ENCODE results near the gene JAKMIP1.

DNA sequence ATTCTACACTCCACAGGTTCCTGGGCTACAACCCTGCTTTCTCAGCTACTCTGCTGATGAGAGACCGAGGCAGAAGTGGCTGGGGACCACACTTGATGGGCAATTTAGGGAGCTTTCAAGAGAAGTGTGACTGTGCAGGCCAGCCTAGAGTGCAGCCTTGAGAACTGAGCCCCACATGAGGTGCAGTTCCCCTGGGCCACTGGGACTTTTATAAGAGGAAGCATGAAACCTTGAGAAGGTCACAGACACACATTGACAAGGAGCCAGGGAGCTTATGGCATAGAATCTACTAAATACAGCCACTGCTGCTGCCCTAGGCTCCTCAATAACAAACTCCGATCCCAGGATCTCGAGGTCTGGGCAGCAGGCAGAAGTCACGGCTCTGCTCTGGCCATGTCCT lies 195.2 kb downstream of the JAKMIP1 start:
- TF ChIP-seq, protein P1, sequence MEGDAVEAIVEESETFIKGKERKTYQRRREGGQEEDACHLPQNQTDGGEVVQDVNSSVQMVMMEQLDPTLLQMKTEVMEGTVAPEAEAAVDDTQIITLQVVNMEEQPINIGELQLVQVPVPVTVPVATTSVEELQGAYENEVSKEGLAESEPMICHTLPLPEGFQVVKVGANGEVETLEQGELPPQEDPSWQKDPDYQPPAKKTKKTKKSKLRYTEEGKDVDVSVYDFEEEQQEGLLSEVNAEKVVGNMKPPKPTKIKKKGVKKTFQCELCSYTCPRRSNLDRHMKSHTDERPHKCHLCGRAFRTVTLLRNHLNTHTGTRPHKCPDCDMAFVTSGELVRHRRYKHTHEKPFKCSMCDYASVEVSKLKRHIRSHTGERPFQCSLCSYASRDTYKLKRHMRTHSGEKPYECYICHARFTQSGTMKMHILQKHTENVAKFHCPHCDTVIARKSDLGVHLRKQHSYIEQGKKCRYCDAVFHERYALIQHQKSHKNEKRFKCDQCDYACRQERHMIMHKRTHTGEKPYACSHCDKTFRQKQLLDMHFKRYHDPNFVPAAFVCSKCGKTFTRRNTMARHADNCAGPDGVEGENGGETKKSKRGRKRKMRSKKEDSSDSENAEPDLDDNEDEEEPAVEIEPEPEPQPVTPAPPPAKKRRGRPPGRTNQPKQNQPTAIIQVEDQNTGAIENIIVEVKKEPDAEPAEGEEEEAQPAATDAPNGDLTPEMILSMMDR (IDR thresholded peaks at IDR 0.05; ENCODE audit: low read depth, low read length, poor library complexity, severe bottlenecking), result no peak
- no peak for TF ChIP-seq EZH2phosphoT487 (IDR thresholded peaks at IDR 0.05; ENCODE audit: borderline replicate concordance, low read length)
